KMS-11 (cell line): ENCODE measurements around the gene EPHB3.
A peak's percentile ranks its signal among the peaks of the same experiment; 100 is the strongest.

Source experiments
- H2AFZ ChIP-seq: fragments of 200-600 bp; sonication (generic); 2 replicates; pipeline ENCODE4 v1.6.1; 2016; ENCODE audit warnings: antibody characterized with exemption, mixed run types, low read depth
- H3K27ac ChIP-seq: fragments of 200-600 bp; sonication (generic); 2 replicates; pipeline ENCODE4 v1.6.1; 2016; ENCODE audit warnings: mild to moderate bottlenecking, mixed run types
- H3K27me3 ChIP-seq: fragments of 200-600 bp; sonication (generic); 2 replicates; pipeline ENCODE4 v1.6.1; 2017; ENCODE audit warnings: mild to moderate bottlenecking, low read depth, mixed run types, moderate library complexity; ENCODE audit not compliant: insufficient read depth
- H3K36me3 ChIP-seq: fragments of 200-600 bp; sonication (generic); 2 replicates; pipeline ENCODE4 v1.6.1; 2017; ENCODE audit warnings: mild to moderate bottlenecking, mixed run types; ENCODE audit not compliant: insufficient read depth
- H3K4me1 ChIP-seq: fragments of 200-600 bp; sonication (generic); 2 replicates; pipeline ENCODE4 v1.6.1; 2016; ENCODE audit warnings: mild to moderate bottlenecking, low read depth, mixed run types; ENCODE audit not compliant: poor library complexity, severe bottlenecking
- H3K4me2 ChIP-seq: fragments of 200-600 bp; sonication (generic); 2 replicates; pipeline ENCODE4 v1.7.0; 2016; ENCODE audit warnings: mild to moderate bottlenecking, mixed run types
- H3K4me3 ChIP-seq: fragments of 200-600 bp; sonication (generic); IDR thresholded peaks from 2 replicates; pipeline ENCODE4 v1.6.1; 2017; ENCODE audit warnings: low read depth, low read length, mixed read lengths; ENCODE audit not compliant: insufficient read depth
- H3K79me2 ChIP-seq: fragments of 200-600 bp; sonication (generic); 2 replicates; pipeline ENCODE4 v1.6.1; 2016; ENCODE audit warnings: low read depth, mixed run types; ENCODE audit not compliant: insufficient read depth
- H3K9ac ChIP-seq: fragments of 200-600 bp; sonication (generic); 2 replicates; pipeline ENCODE4 v1.6.1; 2016; ENCODE audit warnings: mild to moderate bottlenecking, mixed run types
- H4K20me1 ChIP-seq: fragments of 200-600 bp; sonication (generic); 2 replicates; pipeline ENCODE4 v1.6.1; 2016; ENCODE audit warnings: mild to moderate bottlenecking, mixed run types; ENCODE audit not compliant: insufficient read depth
- TF ChIP-seq, protein P1 (sequence below): fragments of 200-600 bp; sonication (generic); conservative IDR thresholded peaks from 2 replicates; pipeline ENCODE4 v1.6.1; 2017; ENCODE audit warnings: low read depth, mild to moderate bottlenecking, antibody characterized with exemption, low read length, moderate library complexity, mixed read lengths

The EPHB3 gene

DNA sequence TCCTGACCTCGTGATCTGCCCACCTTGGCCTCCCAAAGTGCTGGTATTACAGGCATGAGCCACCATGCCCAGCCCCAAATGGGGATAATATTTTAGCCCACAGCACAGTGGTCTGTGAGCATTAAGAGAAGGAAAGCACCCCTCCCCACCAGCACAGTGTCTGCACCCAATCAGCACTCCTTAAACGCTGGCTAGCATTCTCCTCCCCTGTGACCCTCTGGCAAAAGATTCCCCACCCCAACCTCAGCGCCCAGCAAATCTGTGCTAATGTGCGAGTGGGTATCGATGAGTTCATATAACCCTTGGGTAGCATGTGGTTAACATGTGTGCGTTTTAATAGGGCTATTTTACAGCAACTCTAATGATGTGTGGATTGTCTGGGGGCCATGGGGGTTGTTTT is 18.3 kb upstream of the EPHB3 start:
- H2AFZ ChIP-seq = no peak overlapping the region
- H3K79me2 ChIP-seq = no peaks in the 10 kb centered on the region
- H3K27ac ChIP-seq = no peak overlapping the region
- no peak overlapping the region for H3K4me2 ChIP-seq
- TF ChIP-seq, protein P1, sequence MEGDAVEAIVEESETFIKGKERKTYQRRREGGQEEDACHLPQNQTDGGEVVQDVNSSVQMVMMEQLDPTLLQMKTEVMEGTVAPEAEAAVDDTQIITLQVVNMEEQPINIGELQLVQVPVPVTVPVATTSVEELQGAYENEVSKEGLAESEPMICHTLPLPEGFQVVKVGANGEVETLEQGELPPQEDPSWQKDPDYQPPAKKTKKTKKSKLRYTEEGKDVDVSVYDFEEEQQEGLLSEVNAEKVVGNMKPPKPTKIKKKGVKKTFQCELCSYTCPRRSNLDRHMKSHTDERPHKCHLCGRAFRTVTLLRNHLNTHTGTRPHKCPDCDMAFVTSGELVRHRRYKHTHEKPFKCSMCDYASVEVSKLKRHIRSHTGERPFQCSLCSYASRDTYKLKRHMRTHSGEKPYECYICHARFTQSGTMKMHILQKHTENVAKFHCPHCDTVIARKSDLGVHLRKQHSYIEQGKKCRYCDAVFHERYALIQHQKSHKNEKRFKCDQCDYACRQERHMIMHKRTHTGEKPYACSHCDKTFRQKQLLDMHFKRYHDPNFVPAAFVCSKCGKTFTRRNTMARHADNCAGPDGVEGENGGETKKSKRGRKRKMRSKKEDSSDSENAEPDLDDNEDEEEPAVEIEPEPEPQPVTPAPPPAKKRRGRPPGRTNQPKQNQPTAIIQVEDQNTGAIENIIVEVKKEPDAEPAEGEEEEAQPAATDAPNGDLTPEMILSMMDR = no peak
- H3K9ac ChIP-seq = no peak overlapping the region
- H3K27me3 ChIP-seq = peaks cover 27% of the 10 kb centered on the region
- H3K4me3 ChIP-seq = no peak overlapping the region
- H3K4me1 ChIP-seq = no peaks in the 10 kb centered on the region
- H3K36me3 ChIP-seq = no peaks in the 10 kb centered on the region
- H4K20me1 ChIP-seq = no peaks in the 10 kb centered on the region

DNA sequence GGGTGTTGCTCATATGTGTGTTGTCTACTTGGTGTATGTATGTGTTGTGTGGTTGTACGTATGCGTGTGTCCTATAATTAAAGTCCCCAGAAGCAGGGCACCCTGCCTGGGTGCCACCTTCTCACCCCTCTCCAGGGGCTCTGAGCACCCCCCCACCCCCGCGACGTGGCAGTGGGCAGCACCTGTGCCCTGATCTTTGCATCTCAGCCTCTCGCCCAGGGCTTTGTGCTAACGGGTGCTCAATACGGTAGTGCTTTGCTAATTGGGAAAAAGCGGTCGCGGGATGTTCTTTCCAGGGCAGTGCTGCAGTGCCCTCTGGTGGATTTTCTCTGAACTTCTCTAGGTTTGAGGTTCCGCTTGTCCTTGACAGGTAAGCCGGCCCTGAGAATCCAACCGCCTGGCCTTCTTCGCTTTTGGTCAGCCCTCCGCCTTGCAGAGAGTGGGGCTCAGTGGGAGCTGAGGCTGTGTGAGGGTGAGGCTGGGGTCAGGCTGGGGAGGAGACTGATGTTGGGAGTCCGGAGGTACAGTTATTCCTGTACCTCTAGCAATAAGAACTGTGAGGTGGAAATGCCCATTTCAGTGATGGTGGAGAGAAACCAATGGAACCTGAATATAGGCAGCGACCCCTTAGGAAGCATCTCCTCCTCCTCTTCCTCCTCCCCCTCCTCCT is 17.6 kb upstream of the EPHB3 start:
- H3K4me3 ChIP-seq = no peak overlapping the region
- H3K9ac ChIP-seq = no peak overlapping the region
- TF ChIP-seq, protein P1 = peak; percentile 95
- no peaks in the 10 kb centered on the region for H3K79me2 ChIP-seq
- peak overlapping the region; percentile 50; the same call in 1 of the 2 replicates for H3K4me2 ChIP-seq
- peak overlapping the region; percentile 11; the same call in 1 of the 2 replicates for H2AFZ ChIP-seq
- no peaks in the 10 kb centered on the region for H3K4me1 ChIP-seq
- peaks cover 27% of the 10 kb centered on the region for H3K27me3 ChIP-seq
- H3K36me3 ChIP-seq = no peaks in the 10 kb centered on the region
- H3K27ac ChIP-seq = no peak overlapping the region
- H4K20me1 ChIP-seq = no peaks in the 10 kb centered on the region

DNA sequence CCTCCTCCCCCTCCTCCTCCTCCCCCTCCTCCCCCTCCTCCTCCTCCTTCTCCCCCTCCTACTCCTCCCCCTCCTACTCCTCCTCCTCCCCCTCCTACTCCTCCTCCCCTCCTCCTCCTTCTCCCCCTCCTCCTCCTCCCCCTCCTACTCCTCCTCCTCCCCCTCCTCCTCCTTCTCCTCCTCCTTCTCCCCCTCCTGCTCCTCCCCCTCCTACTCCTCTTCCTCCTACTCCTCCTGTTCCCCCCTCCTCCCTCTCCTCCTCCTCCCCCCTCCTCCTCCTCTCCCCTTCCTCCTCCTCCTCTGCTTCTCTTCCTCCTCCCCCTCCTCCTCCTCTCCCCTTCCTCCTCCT is 17.1 kb upstream of the EPHB3 start:
- no peak overlapping the region for H3K4me3 ChIP-seq
- H4K20me1 ChIP-seq = no peaks in the 10 kb centered on the region
- H3K4me2 ChIP-seq = no peak overlapping the region
- H3K79me2 ChIP-seq = no peaks in the 10 kb centered on the region
- TF ChIP-seq, protein P1 = no peak
- H2AFZ ChIP-seq = no peak overlapping the region
- H3K27ac ChIP-seq = no peak overlapping the region
- no peak overlapping the region for H3K9ac ChIP-seq
- H3K36me3 ChIP-seq = no peaks in the 10 kb centered on the region
- peaks cover 27% of the 10 kb centered on the region for H3K27me3 ChIP-seq
- H3K4me1 ChIP-seq = no peaks in the 10 kb centered on the region

DNA sequence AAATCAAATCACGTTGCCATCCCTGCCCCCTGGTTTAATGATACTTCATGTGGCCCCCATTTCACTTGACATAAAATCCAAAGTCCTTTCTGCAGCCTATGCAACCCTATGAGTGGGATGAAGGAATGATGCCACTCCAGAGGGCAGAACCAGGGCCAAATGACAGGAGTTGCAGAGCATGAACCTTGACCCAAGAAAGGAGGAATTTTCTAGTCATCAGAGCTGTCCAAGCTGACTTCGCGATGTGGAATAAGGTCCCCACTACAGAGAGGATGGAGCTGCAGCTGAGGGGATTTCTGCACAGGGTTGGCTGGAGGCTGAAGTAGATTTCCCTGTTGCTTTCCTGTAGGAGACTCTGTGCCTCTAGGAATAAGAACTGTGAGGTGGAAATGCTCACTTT is 15.8 kb upstream of the EPHB3 start:
- Histone ChIP-seq H3K4me2 (no peak overlapping the region), H3K4me3 (no peak overlapping the region), H3K9ac (no peak overlapping the region), H4K20me1 (no peaks in the 10 kb centered on the region), H2AFZ (no peak overlapping the region), H3K79me2 (no peaks in the 10 kb centered on the region), H3K36me3 (no peaks in the 10 kb centered on the region), H3K27ac (no peak overlapping the region), H3K4me1 (no peaks in the 10 kb centered on the region), H3K27me3 (peaks cover 27% of the 10 kb centered on the region)
- TF ChIP-seq, protein P1 = no peak
